GM12891 (cell line): Measurements from ENCODE around the gene SLC1A5.

Experiments used
- POLR2A ChIP-seq: IDR thresholded peaks from 2 replicates; pipeline ENCODE4 v1.6.1; 2011; ENCODE audit warnings: low read depth, low read length, control low read depth
- POLR2AphosphoS5 ChIP-seq: IDR thresholded peaks from 2 replicates; pipeline ENCODE4 v1.6.1; 2011; ENCODE audit warnings: low read depth, low read length, control low read depth
- POU2F2 ChIP-seq: IDR thresholded peaks from 2 replicates; pipeline ENCODE4 v1.6.1; 2011; ENCODE audit warnings: low read depth, mild to moderate bottlenecking, control low read depth, low read length, moderate library complexity
- SPI1 ChIP-seq: IDR thresholded peaks from 2 replicates; pipeline ENCODE4 v1.6.1; 2011; ENCODE audit warnings: low read depth, low read length, control low read depth
- TAF1 ChIP-seq: IDR thresholded peaks from 2 replicates; pipeline ENCODE4 v1.6.1; 2011; ENCODE audit warnings: low read depth, low read length, control low read depth

- TF ChIP-seq TAF1 (no peak), POLR2A (no peak), POLR2AphosphoS5 (no peak), SPI1 (no peak), POU2F2 (no peak)
These were observed 42.7 kb downstream of the SLC1A5 start, which contains the start of gene FKRP for GRCh38 chr19:46745521-46746280.
